Endothelial cell (in vitro differentiated cells): Measurements from ENCODE around the gene IMPACT. TPM values are rescaled to one million over a fixed set of nuclear protein-coding genes. Genes with fewer than 3 reads are reported as not detected.

Experiments used
- DNase-seq: peaks from one replicate; pipeline ENCODE4 v3.0.0; 2021; ENCODE audit warnings: low spot score
- H3K27ac Mint-ChIP-seq: one replicate; pipeline ENCODE4 v1.8.0; 2021; ENCODE audit warnings: mixed read lengths, inconsistent platforms; ENCODE audit not compliant: unreplicated experiment
- H3K27me3 Mint-ChIP-seq: one replicate; pipeline ENCODE4 v1.8.0; 2021; ENCODE audit warnings: mild to moderate bottlenecking, moderate library complexity, mixed read lengths, inconsistent platforms; ENCODE audit not compliant: unreplicated experiment
- H3K36me3 Mint-ChIP-seq: one replicate; pipeline ENCODE4 v1.8.0; 2021; ENCODE audit warnings: mild to moderate bottlenecking, low read depth, mixed read lengths, inconsistent platforms; ENCODE audit not compliant: unreplicated experiment
- H3K4me1 Mint-ChIP-seq: one replicate; pipeline ENCODE4 v1.8.0; 2021; ENCODE audit warnings: mild to moderate bottlenecking, mixed read lengths, inconsistent platforms; ENCODE audit not compliant: unreplicated experiment
- H3K4me3 Mint-ChIP-seq: one replicate; pipeline ENCODE4 v1.8.0; 2021; ENCODE audit warnings: mild to moderate bottlenecking, mixed read lengths, inconsistent platforms; ENCODE audit not compliant: unreplicated experiment
- H3K9me3 Mint-ChIP-seq: one replicate; pipeline ENCODE4 v1.8.0; 2021; ENCODE audit warnings: mixed read lengths, inconsistent platforms; ENCODE audit not compliant: unreplicated experiment
- total RNA-seq: library from RNA; stranded (reverse); fragmentation: NEBNext Ultra II Directional; extraction: Animal tissue kit (Norgen Biotek cat#: 25700); gene quantifications from one replicate; pipeline ENCODE4 v1.2.1, GENCODE V29; 2021; ENCODE audit not compliant: unreplicated experiment
- TF ChIP-seq, protein P1 (sequence below): fragments of 200-600 bp; sonication (generic); IDR thresholded peaks from one replicate; pipeline ENCODE4 v1.5.0; 2021; ENCODE audit warnings: antibody characterized with exemption; ENCODE audit not compliant: unreplicated experiment

IMPACT gene
- total RNA-seq, 1 donor from 2014 or later: 35.4 TPM

DNA sequence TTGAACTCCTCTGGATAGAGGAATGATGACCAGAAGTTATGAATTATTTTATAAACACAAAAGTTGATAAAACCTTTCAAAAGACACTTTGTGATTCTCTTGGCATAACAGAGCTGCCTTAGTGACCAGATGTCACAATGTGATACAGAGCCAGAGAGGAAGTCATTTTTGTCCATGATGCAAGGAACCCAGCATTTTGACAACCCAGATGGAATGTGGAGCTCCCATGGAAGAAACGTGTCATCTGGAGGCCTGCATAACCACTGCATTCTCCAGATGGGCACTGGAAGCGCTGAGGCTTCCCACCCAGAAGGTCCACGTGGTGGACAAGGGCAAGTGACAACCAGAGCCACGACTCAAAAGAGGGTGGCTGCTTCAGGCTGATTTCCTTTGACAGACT, 64.1 kb downstream of the IMPACT start:
- Mint-ChIP-seq H3K9me3 (no peaks in the 10 kb centered on the region), H3K27ac (no peak overlapping the region), H3K27me3 (peaks cover 2% of the 10 kb centered on the region), H3K36me3 (no peaks in the 10 kb centered on the region), H3K4me3 (no peak overlapping the region), H3K4me1 (no peaks in the 10 kb centered on the region)
- DNase-seq: no peak
- TF ChIP-seq, protein P1, sequence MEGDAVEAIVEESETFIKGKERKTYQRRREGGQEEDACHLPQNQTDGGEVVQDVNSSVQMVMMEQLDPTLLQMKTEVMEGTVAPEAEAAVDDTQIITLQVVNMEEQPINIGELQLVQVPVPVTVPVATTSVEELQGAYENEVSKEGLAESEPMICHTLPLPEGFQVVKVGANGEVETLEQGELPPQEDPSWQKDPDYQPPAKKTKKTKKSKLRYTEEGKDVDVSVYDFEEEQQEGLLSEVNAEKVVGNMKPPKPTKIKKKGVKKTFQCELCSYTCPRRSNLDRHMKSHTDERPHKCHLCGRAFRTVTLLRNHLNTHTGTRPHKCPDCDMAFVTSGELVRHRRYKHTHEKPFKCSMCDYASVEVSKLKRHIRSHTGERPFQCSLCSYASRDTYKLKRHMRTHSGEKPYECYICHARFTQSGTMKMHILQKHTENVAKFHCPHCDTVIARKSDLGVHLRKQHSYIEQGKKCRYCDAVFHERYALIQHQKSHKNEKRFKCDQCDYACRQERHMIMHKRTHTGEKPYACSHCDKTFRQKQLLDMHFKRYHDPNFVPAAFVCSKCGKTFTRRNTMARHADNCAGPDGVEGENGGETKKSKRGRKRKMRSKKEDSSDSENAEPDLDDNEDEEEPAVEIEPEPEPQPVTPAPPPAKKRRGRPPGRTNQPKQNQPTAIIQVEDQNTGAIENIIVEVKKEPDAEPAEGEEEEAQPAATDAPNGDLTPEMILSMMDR: no peak

DNA sequence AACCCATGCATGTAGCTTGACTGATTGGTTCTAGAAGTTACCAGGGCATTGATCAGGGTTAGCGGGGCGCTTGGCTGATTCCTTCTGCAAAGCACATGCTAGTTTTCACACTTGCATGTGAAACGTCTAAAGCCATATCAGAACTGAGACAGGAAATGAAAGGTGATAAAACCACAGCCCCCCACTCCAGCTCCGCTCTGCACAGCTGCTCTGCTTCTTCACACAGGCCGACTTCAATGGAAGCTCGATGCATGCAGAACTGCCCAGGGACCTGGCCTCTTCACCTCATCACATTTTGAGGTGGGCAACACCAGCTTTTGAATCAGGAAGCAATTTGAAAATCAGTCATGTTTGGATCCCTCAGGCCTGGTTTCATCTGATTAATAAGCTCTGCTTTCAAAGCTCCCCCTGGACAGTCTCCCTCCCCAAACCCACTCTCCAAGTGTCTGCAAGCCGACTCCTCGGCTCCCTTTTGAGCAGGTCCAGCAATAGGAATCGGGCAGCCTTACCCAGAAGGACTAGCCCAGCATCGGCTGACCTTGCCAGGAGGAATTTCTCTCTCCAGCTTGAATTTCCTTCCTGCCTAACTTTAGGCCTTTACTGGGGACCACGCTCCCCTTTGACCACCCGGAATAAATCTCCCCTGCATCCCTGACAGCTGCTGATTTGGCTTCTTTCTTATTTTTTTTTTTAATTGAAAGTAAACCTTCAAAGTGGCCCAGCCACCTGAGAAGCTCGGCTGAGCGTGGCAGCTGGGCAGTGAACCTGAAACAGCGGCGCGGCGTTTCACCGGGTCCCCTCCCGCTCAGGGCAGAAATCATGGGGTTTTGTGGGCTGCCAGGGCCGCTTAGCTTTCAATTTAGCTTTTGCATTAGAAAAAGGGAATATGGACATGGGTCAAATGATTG, 65.7 kb downstream of the IMPACT start:
- Mint-ChIP-seq H3K27me3 (peaks cover 4% of the 10 kb centered on the region), H3K4me1 (no peaks in the 10 kb centered on the region), H3K36me3 (no peaks in the 10 kb centered on the region), H3K27ac (no peak overlapping the region), H3K4me3 (no peak overlapping the region), H3K9me3 (no peaks in the 10 kb centered on the region)
- TF ChIP-seq, protein P1: no peak
- no peak for DNase-seq

DNA sequence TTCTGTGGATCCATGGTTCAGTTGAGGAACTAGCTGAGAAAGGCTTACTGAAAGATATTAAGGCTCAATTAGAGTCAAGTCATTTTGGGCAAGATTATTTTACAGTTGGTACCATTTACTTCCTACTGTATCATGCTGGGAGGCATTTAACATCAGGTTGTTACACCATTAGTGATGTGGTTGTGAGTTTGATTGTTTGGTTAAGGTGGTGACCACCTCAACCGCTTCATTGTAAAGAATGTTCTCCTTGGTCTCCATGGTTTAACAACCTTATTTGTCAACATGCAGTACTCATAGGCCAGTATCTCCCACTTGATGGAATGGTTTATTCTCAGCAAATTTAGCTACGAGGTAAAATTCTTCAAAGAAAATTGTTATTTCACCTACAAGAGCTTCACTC, 68.1 kb downstream of the IMPACT start:
- peaks cover 4% of the 10 kb centered on the region for H3K27me3 Mint-ChIP-seq
- H3K9me3 Mint-ChIP-seq: no peaks in the 10 kb centered on the region
- TF ChIP-seq, protein P1: no peak
- DNase-seq: no peak
- H3K4me3 Mint-ChIP-seq: no peak overlapping the region
- H3K4me1 Mint-ChIP-seq: no peaks in the 10 kb centered on the region
- H3K27ac Mint-ChIP-seq: no peak overlapping the region
- H3K36me3 Mint-ChIP-seq: no peaks in the 10 kb centered on the region

DNA sequence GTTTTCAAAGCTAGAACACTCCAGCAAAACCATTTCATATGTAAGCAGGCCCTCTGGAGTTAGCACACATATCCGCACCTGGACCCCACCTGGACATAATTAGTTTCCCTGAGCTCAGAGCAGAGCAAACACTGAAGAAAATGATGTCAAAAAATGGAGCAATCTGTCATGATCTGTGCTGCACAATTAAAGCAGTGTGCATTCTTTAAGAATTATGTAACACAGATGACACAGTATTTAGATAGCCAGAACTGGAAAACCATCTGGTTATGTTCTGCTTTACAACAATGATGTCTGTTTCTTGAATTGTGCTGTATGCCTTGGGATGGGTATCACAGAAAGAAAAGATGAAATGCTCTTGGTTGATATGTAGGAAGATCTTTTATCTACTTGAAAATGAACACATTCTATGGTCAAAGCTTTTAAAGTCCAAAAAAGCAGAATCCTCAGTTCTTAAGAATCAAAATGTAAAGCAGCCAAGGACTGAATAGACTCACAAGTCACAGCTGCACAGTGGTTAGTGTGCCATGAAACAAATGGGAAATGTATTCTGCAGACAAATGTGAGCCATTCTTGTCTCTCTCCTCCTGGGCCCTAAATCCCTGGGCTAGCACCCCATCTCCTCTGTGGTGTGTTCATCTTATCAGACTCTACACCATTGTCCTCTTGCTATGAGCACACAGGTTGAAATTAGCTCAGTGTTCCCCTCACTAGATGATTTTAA, 70.7 kb downstream of the IMPACT start:
- H3K36me3 Mint-ChIP-seq: no peaks in the 10 kb centered on the region
- TF ChIP-seq, protein P1: no peak
- no peak for DNase-seq
- H3K9me3 Mint-ChIP-seq: no peaks in the 10 kb centered on the region
- H3K27me3 Mint-ChIP-seq: peaks cover 4% of the 10 kb centered on the region
- no peaks in the 10 kb centered on the region for H3K4me1 Mint-ChIP-seq
- H3K27ac Mint-ChIP-seq: no peak overlapping the region
- no peak overlapping the region for H3K4me3 Mint-ChIP-seq

DNA sequence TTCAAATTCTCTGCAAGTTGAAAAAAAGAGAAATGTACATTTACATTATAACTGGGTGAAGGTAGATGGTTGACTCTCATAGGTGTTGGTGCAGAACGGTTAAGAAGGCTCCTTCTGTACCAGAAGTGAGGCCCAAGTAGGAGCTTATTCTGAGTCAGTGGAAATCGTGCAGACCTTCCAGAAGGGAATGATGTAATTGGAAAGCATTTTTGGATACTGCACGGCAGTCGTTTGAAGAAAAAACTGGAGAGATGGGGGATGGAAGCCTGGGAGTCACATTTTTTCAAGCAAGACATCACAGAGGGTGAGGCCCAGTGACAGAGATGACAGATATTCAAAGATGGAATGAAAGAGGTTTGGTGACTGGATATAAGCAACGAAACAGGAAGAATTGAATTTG, 73.3 kb downstream of the IMPACT start:
- TF ChIP-seq, protein P1: no peak
- Mint-ChIP-seq H3K27ac (no peak overlapping the region), H3K9me3 (no peaks in the 10 kb centered on the region), H3K4me3 (no peak overlapping the region), H3K4me1 (no peaks in the 10 kb centered on the region), H3K36me3 (no peaks in the 10 kb centered on the region), H3K27me3 (peaks cover 3% of the 10 kb centered on the region)
- no peak for DNase-seq
